DOHH2 (cell line): ENCODE measurements around the gene PARL.

Experiments
- H3F3A ChIP-seq: fragments of 200-600 bp; sonication (generic), shearing (Covaris generic); 2 replicates; pipeline ENCODE4 v1.6.0; 2016; ENCODE audit warnings: antibody characterized with exemption, mild to moderate bottlenecking; ENCODE audit not compliant: control insufficient read depth, insufficient read depth
- H3K27ac ChIP-seq: fragments of 200-600 bp; sonication (generic); 2 replicates; pipeline ENCODE4 v1.5.1; 2014; ENCODE audit warnings: low read depth, mild to moderate bottlenecking, low read length, moderate library complexity
- H3K27me3 ChIP-seq: fragments of 200-600 bp; sonication (generic); 2 replicates; pipeline ENCODE4 v1.6.1; 2014; ENCODE audit warnings: mild to moderate bottlenecking, low read length, mixed read lengths; ENCODE audit not compliant: control insufficient read depth
- H3K36me3 ChIP-seq: fragments of 200-600 bp; sonication (generic); 2 replicates; pipeline ENCODE4 v1.6.1; 2014; ENCODE audit warnings: mild to moderate bottlenecking, low read length, moderate library complexity, mixed read lengths; ENCODE audit not compliant: control insufficient read depth
- H3K4me1 ChIP-seq: fragments of 200-600 bp; sonication (generic); 2 replicates; pipeline ENCODE4 v1.6.1; 2014; ENCODE audit warnings: mild to moderate bottlenecking, low read length, mixed read lengths; ENCODE audit not compliant: control insufficient read depth
- H3K4me2 ChIP-seq: fragments of 200-600 bp; sonication (generic); 2 replicates; pipeline ENCODE4 v1.6.0; 2014; ENCODE audit warnings: mild to moderate bottlenecking, low read length, moderate library complexity
- H3K4me3 ChIP-seq: fragments of 200-600 bp; sonication (generic); 2 replicates; pipeline ENCODE4 v1.5.1; 2014; ENCODE audit warnings: mild to moderate bottlenecking, low read length, mixed read lengths
- H3K79me2 ChIP-seq: fragments of 200-600 bp; sonication (generic); 2 replicates; pipeline ENCODE4 v1.6.1; 2014; ENCODE audit warnings: mild to moderate bottlenecking, low read length, mixed read lengths; ENCODE audit not compliant: control insufficient read depth
- H3K9me2 ChIP-seq: fragments of 200-600 bp; sonication (generic); replicated peaks from 2 replicates; pipeline ENCODE4 v1.6.1; 2014; ENCODE audit warnings: mild to moderate bottlenecking, low read length, mixed read lengths; ENCODE audit not compliant: control insufficient read depth
- H3K9me3 ChIP-seq: fragments of 200-600 bp; sonication (generic); 2 replicates; pipeline ENCODE4 v1.6.1; 2014; ENCODE audit warnings: antibody characterized with exemption, low read length, mixed read lengths; ENCODE audit not compliant: control insufficient read depth, insufficient read depth
- H4K20me1 ChIP-seq: fragments of 200-600 bp; sonication (generic); 2 replicates; pipeline ENCODE4 v1.6.0; 2014; ENCODE audit warnings: low read depth, mild to moderate bottlenecking, antibody characterized with exemption, low read length, moderate library complexity; ENCODE audit not compliant: control insufficient read depth, insufficient read depth
- EZH2phosphoT487 ChIP-seq: fragments of 200-600 bp; sonication (generic); IDR thresholded peaks from 2 replicates; pipeline ENCODE4 v1.6.1; 2017; ENCODE audit warnings: borderline replicate concordance, mild to moderate bottlenecking, antibody characterized with exemption, low read length, moderate library complexity, mixed read lengths
- TF ChIP-seq, protein P1 (sequence below): fragments of 200-600 bp; sonication (generic); IDR thresholded peaks from one replicate; pipeline ENCODE4 v1.5.1; 2014; ENCODE audit warnings: antibody characterized with exemption, mild to moderate bottlenecking, low read depth, low read length; ENCODE audit not compliant: poor library complexity, severe bottlenecking

PARL gene

DNA sequence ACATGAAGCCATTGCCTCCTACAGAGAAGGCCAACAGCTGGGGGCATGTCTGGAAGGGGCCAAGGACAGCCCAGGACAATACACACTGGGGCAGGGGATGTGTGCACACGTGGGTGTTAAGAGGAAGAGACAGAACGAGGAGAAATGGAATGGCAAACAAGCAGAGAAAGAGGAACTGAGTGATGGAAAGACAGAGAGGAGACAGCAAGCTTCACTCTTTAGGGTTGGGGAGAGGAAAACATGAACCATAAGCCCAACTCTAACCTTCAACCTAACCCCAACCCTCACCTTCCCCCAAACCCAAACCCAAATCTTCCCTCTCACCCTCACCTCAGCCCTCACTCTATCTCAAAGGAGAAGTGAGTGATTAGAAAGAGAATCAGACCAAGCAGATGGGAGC lies 11.9 kb upstream of the PARL start:
- H3K27ac ChIP-seq, result no peak overlapping the region
- H3K4me2 ChIP-seq, result no peak overlapping the region
- no peaks in the 10 kb centered on the region for H3K36me3 ChIP-seq

DNA sequence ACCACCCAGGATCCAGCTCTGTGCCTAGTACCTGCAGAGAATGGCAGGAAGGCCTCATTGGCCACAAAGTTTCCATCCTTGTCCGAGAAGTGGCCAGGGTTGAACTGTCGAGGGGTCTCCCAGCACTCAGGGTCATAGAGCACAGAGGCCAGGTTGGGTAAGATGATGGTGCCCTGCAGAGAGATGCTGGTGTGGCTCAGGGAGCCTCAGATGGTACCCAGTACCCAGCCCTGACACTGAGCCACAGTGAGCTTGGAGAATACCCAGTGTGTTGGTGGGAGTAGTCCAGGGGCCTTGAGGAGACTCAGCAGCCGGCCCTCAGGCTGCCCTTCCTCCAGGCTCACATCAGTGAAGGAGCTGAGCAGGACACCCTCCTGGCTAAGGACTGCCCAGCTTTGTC lies 11.5 kb upstream of the PARL start:
- no peaks in the 10 kb centered on the region for H3K36me3 ChIP-seq
- no peak for TF ChIP-seq EZH2phosphoT487
- TF ChIP-seq, protein P1, sequence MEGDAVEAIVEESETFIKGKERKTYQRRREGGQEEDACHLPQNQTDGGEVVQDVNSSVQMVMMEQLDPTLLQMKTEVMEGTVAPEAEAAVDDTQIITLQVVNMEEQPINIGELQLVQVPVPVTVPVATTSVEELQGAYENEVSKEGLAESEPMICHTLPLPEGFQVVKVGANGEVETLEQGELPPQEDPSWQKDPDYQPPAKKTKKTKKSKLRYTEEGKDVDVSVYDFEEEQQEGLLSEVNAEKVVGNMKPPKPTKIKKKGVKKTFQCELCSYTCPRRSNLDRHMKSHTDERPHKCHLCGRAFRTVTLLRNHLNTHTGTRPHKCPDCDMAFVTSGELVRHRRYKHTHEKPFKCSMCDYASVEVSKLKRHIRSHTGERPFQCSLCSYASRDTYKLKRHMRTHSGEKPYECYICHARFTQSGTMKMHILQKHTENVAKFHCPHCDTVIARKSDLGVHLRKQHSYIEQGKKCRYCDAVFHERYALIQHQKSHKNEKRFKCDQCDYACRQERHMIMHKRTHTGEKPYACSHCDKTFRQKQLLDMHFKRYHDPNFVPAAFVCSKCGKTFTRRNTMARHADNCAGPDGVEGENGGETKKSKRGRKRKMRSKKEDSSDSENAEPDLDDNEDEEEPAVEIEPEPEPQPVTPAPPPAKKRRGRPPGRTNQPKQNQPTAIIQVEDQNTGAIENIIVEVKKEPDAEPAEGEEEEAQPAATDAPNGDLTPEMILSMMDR, result no peak
- no peak overlapping the region for H3K27ac ChIP-seq
- H3K4me3 ChIP-seq, result no peak overlapping the region
- no peaks in the 10 kb centered on the region for H3K79me2 ChIP-seq
- no peaks in the 10 kb centered on the region for H3K9me2 ChIP-seq
- H3K9me3 ChIP-seq, result peaks cover 4% of the 10 kb centered on the region; the same call in 1 of the 2 replicates
- no peaks in the 10 kb centered on the region for H4K20me1 ChIP-seq
- H3F3A ChIP-seq, result no peaks in the 10 kb centered on the region
- peaks cover 4% of the 10 kb centered on the region for H3K4me1 ChIP-seq
- no peak overlapping the region for H3K4me2 ChIP-seq
- peaks cover 12% of the 10 kb centered on the region for H3K27me3 ChIP-seq

More for the DNA sequence above, 11.9 kb upstream of the PARL start:
- peaks cover 4% of the 10 kb centered on the region; the same call in 1 of the 2 replicates for H3K9me3 ChIP-seq
- H3K27me3 ChIP-seq, result peaks cover 12% of the 10 kb centered on the region
- H3K4me1 ChIP-seq, result peaks cover 4% of the 10 kb centered on the region
- no peaks in the 10 kb centered on the region for H4K20me1 ChIP-seq
- no peak overlapping the region for H3K4me3 ChIP-seq
- no peak for TF ChIP-seq EZH2phosphoT487
- TF ChIP-seq, protein P1, result no peak
- no peaks in the 10 kb centered on the region for H3F3A ChIP-seq
- H3K9me2 ChIP-seq, result no peaks in the 10 kb centered on the region
- H3K79me2 ChIP-seq, result no peaks in the 10 kb centered on the region

DNA sequence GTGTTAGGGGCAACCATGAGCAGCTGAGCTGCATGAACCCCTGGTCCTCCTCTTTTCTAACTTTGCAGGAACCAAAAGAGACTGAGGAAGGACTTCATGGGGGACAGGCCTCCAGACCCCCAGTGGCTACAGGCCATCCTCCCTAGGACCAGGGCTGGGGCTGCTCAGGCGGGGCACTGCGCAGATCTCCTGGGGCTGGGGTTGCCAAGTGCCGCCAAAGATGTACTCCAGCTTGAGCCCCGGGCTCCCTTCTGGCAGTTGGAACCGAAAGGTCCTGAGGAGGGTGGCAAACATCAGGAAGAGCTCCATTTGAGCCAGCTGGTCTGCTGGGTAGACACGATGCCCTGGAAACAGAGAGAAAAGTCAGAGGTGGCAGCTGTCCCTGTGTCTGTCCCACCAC lies 11.1 kb upstream of the PARL start:
- Histone ChIP-seq H3K9me2 (no peaks in the 10 kb centered on the region), H3K4me2 (no peak overlapping the region), H3K4me3 (no peak overlapping the region), H3F3A (no peaks in the 10 kb centered on the region), H3K36me3 (no peaks in the 10 kb centered on the region), H3K4me1 (peaks cover 4% of the 10 kb centered on the region), H4K20me1 (no peaks in the 10 kb centered on the region), H3K27ac (no peak overlapping the region), H3K79me2 (no peaks in the 10 kb centered on the region), H3K9me3 (peaks cover 4% of the 10 kb centered on the region; the same call in 1 of the 2 replicates), H3K27me3 (peaks cover 12% of the 10 kb centered on the region)
- TF ChIP-seq EZH2phosphoT487, result no peak
- TF ChIP-seq, protein P1, result no peak
